IPS DF 6.9 (cell line): ENCODE data around the gene ZNF780B.

Source experiments
- DNase-seq: peaks from one replicate; pipeline ENCODE4 v3.0.0-alpha.2; 2013; ENCODE audit warnings: low read depth, low spot score
- H3K27ac ChIP-seq: one replicate; pipeline ENCODE4 v1.5.1; 2013; ENCODE audit warnings: low read length, control low read depth
- H3K27me3 ChIP-seq: 2 replicates; pipeline ENCODE4 v1.6.1; 2013; ENCODE audit warnings: mild to moderate bottlenecking, low read length; ENCODE audit not compliant: control insufficient read depth, insufficient read depth
- H3K36me3 ChIP-seq: 2 replicates; pipeline ENCODE4 v1.6.1; 2013; ENCODE audit warnings: low read length; ENCODE audit not compliant: control insufficient read depth, insufficient read depth
- H3K4me1 ChIP-seq: 2 replicates; pipeline ENCODE4 v1.6.1; 2013; ENCODE audit warnings: low read length; ENCODE audit not compliant: control insufficient read depth, insufficient read depth
- H3K4me3 ChIP-seq: 2 replicates; pipeline ENCODE4 v1.5.1; 2013; ENCODE audit warnings: mild to moderate bottlenecking, low read length
- H3K9me3 ChIP-seq: 2 replicates; pipeline ENCODE4 v1.6.1; 2013; ENCODE audit warnings: low read length, inconsistent platforms; ENCODE audit not compliant: control insufficient read depth, insufficient read depth
- WGBS: extraction: QIAGEN DNeasy Blood & Tissue Kit; methylation state at CpG from one replicate; pipeline ENCODE4 v1.1.7; 2013; ENCODE audit warnings: mixed read lengths, missing lambda C conversion rate; ENCODE audit not compliant: insufficient read length, insufficient coverage; 5-methylcytosine and 5-hydroxymethylcytosine counted together

Gene ZNF780B

DNA sequence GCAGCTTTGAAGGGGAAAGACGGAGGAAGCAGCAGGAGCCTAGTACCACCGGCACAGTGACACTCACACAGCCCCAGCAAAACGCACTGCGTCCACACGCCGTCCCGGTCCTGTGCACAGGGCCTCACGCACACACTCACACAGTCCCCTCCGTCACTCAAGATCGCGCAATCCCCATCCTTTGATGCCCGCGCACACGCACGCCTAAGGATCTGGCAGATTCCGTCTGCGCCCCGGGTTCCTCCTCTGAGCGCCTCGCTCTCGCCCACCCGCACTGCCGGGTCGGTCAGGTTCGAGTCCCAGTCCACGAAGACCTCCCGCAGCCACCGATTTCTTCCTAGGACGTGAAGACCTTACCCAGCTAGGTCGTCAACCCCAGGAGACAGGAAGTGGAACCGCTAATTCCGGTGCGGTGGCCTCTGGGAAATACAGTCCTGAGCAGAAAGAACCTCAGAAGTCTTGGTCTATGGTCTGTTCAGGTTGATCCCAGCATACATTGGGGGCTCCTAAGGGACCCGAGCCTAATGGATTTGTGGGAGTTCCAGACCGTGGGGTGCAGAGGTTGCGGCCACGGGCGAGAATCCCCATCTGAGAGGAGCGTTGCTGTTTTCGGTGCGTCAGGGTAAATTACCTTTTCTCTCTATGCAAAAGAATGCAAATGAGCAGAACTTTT is at the start of gene ZNF780B:
TSS of gene ZNF780B (minus strand) at position 400 of the 673 bp plus-strand sequence. CDS start 5,899 bp downstream, outside the sequence.
- Histone ChIP-seq H3K27ac (no peak within 1 kb of the TSS), H3K36me3 (no peaks in the 10 kb centered on the region), H3K27me3 (no peaks in the 10 kb centered on the region), H3K4me1 (peaks cover 1% of the 10 kb centered on the region; the same call in 1 of the 2 replicates), H3K9me3 (no peaks in the 10 kb centered on the region), H3K4me3 (peak within 1 kb of the TSS; percentile 84)
- WGBS = no CpG with 5 or more reads among the region's 41 CpGs
- peak; percentile 52 for DNase-seq

DNA sequence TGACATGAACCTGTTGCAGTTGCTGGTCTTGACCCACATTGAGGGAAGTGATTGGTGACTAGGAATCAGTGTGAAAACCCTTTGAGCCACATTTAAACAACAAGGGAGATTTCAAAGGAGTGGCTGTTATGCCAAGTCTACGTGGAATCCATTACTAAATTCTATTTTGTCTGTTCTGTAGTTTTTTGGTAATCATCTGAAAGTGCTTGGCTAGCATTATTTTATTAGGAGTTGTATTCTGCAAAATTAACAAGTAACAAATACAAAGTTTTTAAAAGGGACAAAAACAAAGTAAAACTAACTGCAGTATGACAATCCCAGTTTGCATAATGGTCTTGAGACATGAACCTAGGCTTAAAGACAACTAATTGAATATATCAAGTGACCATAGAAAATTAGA is 48.7 kb upstream of the ZNF780B start:
- Histone ChIP-seq H3K4me1 (no peaks in the 10 kb centered on the region), H3K9me3 (no peaks in the 10 kb centered on the region; the same call in 1 of the 2 replicates), H3K27ac (no peak overlapping the region), H3K27me3 (no peaks in the 10 kb centered on the region), H3K36me3 (no peaks in the 10 kb centered on the region), H3K4me3 (no peak overlapping the region)
- no peak for DNase-seq
- no CpG with 5 or more reads among the region's 1 CpG for WGBS

DNA sequence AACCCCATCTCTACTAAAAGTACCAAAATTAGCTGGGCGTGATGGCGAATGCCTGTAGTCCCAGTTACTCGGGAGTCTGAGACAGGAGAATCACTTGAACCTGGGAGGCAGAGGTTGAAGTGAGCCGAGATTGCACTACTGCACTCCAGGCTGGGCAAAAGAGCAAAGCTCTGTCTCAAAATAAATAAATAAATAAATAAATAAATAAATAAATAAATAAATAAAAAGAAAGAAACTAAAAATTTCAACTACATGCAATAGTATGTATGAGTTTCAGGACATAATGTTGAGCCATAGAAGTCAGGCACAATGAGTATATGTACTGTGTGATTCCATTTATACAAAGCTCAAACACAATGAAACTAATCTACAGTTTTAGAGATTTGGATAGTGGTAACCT is 47.6 kb upstream of the ZNF780B start:
- DNase-seq = no peak
- no peaks in the 10 kb centered on the region for H3K4me1 ChIP-seq
- H3K36me3 ChIP-seq = no peaks in the 10 kb centered on the region
- WGBS = no CpG with 5 or more reads among the region's 4 CpGs
- H3K9me3 ChIP-seq = no peaks in the 10 kb centered on the region; the same call in 1 of the 2 replicates
- H3K27me3 ChIP-seq = no peaks in the 10 kb centered on the region
- no peak overlapping the region for H3K4me3 ChIP-seq
- no peak overlapping the region for H3K27ac ChIP-seq

DNA sequence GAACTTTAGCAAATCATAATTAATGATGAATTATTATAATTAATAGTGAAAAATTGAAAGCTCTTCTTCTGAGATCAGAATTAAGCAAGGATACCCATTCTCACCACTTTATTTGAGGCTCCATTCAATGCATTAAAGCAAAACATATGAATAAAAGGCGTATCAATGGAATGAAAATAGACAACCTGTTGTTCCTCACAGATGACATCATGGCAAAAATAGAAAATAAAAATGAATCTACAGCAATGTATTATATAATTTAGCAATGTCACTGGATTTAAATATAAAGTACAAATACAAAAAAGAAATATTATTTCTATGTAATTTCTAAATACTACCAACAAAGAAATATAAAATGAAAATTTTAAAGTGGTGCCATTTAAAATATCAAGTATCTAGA is 45.8 kb upstream of the ZNF780B start:
- Histone ChIP-seq H3K36me3 (no peaks in the 10 kb centered on the region), H3K27me3 (no peaks in the 10 kb centered on the region), H3K4me3 (no peak overlapping the region), H3K4me1 (no peaks in the 10 kb centered on the region), H3K9me3 (no peaks in the 10 kb centered on the region; the same call in 1 of the 2 replicates), H3K27ac (no peak overlapping the region)
- no peak for DNase-seq
- WGBS = no CpG with 5 or more reads among the region's 1 CpG

DNA sequence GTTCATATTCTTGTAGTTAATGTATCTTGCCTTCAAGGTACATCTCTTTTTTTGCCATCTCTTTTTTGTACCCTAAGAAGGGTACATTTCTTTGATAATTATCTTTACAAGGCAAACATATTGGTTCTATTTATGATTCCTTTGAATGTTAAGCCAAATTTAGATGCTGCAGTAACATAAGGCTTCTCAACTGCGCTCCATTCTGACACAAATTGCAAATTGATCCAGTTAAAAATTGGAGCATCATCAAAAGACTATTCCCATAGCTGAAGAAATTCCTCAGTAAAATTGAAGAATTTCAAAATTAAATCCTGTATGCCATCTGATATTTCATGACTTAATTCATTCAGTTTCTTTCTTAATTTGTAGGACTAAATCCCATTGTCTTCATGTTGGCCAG is 37.4 kb upstream of the ZNF780B start:
- H3K27me3 ChIP-seq = no peaks in the 10 kb centered on the region
- no peak overlapping the region for H3K4me3 ChIP-seq
- no peak overlapping the region for H3K27ac ChIP-seq
- no peaks in the 10 kb centered on the region; the same call in 1 of the 2 replicates for H3K4me1 ChIP-seq
- no peak for DNase-seq
- H3K36me3 ChIP-seq = no peaks in the 10 kb centered on the region
- WGBS = no CpG with 5 or more reads among the region's 1 CpG
- H3K9me3 ChIP-seq = no peaks in the 10 kb centered on the region

DNA sequence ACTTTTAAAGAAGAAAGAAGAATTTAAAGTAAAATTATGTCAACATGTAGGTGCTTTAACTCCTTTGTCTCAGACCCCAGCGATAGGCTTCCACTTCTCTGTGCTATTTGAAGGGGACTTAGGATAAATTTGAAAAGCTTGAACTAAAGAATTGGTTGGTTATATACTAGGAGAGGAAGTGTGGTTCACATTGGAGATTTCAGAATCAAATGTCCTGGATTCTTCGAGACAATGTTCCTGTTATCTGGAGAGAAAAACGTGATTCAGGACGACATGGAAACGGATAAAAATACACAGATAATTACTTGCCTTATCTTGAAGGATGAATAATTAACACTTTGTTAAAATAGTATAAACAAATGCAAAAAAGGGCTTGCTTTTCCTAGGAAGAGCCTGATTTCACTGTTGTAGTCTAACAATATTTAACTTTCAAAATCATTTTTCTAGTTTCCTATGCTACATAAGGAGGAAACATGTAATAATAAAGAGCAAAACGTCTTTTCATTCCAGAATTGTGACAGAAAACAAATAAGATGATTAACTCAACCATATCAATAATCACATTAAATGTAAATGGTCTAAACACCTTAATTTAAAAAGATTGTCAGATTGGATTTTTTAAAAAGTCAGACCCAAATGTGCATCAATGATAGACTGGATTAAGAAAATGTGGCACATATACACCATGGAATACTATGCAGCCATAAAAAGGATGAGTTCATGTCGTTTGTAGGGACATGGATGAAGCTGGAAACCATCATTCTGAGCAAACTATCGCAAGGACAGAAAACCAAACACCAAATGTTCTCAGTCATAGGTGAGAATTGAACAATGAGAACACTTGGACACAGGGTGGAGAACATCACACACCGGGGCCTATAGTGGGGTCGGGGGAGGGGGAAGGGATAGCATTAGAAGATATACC is 35.4 kb upstream of the ZNF780B start:
- Histone ChIP-seq H3K27me3 (no peaks in the 10 kb centered on the region), H3K27ac (no peak overlapping the region), H3K4me1 (no peaks in the 10 kb centered on the region; the same call in 1 of the 2 replicates), H3K36me3 (no peaks in the 10 kb centered on the region), H3K9me3 (no peaks in the 10 kb centered on the region), H3K4me3 (peak overlapping the region; percentile 71; the same call in 1 of the 2 replicates)
- DNase-seq = no peak
- WGBS = no CpG with 5 or more reads among the region's 10 CpGs

DNA sequence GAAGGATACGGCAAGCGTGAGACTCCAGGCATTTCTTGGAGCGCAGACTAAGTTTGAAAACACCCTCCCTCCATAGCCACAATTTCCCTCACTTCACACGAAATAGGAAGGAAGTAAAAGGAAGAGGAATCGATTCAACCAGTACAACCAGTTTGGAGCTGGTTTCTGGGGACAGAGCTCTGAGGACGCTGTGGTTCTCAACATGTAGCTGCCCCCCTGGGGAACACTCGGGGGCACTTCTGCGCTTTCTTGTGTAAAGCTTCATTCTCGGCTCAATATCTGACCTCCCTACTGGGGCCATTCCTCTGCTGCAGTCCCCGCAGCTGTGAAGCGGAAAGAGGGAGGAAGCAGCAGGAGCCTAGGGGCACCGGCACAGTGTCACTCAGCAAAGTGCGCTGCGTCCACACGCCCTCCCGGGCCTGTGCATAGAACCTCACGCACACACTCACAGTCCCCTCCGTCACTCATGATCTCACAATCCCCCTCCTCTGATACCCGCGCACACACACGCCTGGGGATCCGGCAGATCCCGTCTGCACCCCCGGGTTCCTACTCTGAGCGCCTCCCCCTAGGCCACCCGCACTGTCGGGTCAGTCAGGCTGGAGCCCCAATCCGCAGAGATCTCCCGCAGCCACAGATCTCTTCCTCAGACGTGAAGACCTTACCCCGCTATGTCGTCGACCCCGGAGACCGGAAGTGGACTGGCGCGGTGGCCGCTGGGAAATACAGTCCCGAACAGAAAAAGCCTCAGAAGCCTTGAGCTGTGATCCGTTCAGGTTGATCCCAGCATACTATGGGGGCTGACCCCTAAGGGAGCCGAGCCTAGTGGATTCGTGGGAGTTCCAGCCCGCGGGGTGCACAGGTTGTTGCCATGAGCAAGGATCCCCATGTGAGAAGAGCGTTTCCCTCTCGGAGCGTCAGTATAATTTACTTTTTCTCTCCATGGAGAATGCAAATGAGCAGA is 34.5 kb upstream of the ZNF780B start, which contains the start of gene ZNF780A:
TSS of gene ZNF780A (minus strand) at position 703 of the 964 bp plus-strand sequence. CDS start 6,190 bp downstream, outside the sequence.
- DNase-seq = peak; percentile 66
- no peaks in the 10 kb centered on the region for H3K27me3 ChIP-seq
- no peaks in the 10 kb centered on the region for H3K9me3 ChIP-seq
- no peaks in the 10 kb centered on the region; the same call in 1 of the 2 replicates for H3K4me1 ChIP-seq
- H3K27ac ChIP-seq = no peak within 1 kb of the TSS
- H3K4me3 ChIP-seq = peak within 1 kb of the TSS; percentile 71
- no CpG with 5 or more reads among the region's 47 CpGs for whole genome bisulfite sequencing
- no peaks in the 10 kb centered on the region for H3K36me3 ChIP-seq

DNA sequence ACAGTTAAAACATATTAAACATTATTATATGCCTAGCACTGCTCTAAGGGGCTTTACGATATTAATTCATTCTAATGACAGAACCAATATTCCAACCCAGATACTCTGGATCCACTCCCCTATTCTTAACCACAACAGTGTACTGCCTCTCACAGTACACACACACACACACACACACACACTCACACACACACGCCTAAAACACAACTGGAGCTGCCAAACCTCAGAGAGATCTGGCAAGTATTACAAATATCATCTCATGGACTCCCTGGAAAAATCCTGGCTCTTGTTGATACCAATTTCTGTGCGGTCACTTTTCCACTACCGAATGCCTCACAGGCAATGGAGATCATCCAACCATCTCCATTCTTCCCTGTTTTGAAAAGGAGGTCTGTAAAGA is 33.4 kb upstream of the ZNF780B start:
- no peak for DNase-seq
- Histone ChIP-seq H3K27ac (no peak overlapping the region), H3K9me3 (no peaks in the 10 kb centered on the region), H3K36me3 (no peaks in the 10 kb centered on the region), H3K27me3 (no peaks in the 10 kb centered on the region), H3K4me1 (no peaks in the 10 kb centered on the region), H3K4me3 (no peak overlapping the region; the same call in 1 of the 2 replicates)
- WGBS = no CpG with 5 or more reads among the region's 4 CpGs

DNA sequence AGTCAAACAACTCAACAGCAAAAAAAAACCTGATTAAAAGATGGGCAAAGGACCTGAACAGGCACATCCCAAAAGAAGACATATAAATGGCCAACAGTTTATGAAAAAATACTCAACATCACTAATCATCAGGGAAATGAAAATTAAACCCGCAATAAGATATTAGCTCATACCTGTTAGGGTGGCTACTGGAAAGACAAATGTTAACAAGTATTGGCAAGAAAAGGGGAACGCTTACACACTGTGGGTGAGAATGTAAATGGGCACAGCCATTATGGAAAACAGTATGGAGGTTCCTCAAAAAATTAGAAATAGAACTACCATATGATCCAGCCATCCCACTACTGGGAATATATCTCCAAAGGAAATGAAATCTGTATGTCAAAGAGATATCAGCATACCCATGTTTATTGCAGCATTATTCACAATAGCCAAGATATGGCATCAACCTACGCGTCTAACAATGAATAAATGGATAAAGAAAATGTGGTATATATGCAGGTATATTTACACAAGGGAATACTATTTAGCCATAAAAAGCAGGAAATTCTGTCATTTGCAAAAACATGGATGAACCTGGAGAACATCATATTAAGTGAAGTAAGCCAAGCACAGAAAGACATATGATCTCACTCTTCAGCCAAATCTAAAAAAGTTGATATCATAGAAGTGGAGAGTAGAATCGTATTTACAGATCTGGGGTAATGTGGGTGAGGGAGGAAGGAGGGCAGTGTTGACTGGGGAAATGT is 32.4 kb upstream of the ZNF780B start:
- Histone ChIP-seq H3K27ac (no peak overlapping the region), H3K4me1 (no peaks in the 10 kb centered on the region), H3K9me3 (no peaks in the 10 kb centered on the region), H3K27me3 (no peaks in the 10 kb centered on the region), H3K36me3 (no peaks in the 10 kb centered on the region), H3K4me3 (no peak overlapping the region)
- DNase-seq = no peak
- no CpG with 5 or more reads among the region's 5 CpGs for WGBS
